Stimulated activated CD4-positive, alpha-beta T cell treated with anti-CD3 and anti-CD28 coated beads, Interleukin-2, amount 100 ng/mL, for 48 hours (primary cell): ENCODE measurements around the gene FN1.

Source experiments
- DNase-seq, 2 donors: peaks; one replicate each; pipeline ENCODE4 v3.0.0-alpha.2; 2020

FN1 gene

GRCh38 chr2:215324811-215325210 is 111.1 kb downstream of the FN1 start:
- DNase-seq = no peak

- DNase-seq = no peak
These were observed 115.2 kb downstream of the FN1 start for GRCh38 chr2:215320679-215321078.

GRCh38 chr2:215320102-215320501 is 115.8 kb downstream of the FN1 start:
- DNase-seq = no peak

- no peak for DNase-seq
These were observed 116.4 kb downstream of the FN1 start for GRCh38 chr2:215319500-215319899.

- no peak for DNase-seq
These were observed 119.5 kb downstream of the FN1 start for GRCh38 chr2:215316336-215316735.

GRCh38 chr2:215315301-215315700 is 120.6 kb downstream of the FN1 start:
- no peak for DNase-seq

GRCh38 chr2:215314896-215315295 is 121.0 kb downstream of the FN1 start:
- DNase-seq = no peak

GRCh38 chr2:215313255-215313613 is 122.6 kb downstream of the FN1 start:
- no peak for DNase-seq

GRCh38 chr2:215311625-215312396 is 124.1 kb downstream of the FN1 start, which contains the start of gene ATIC:
Gene ATIC, plus strand, starts transcription at chr2:215312059. Its CDS starts 84 bp downstream, at chr2:215312143.
- DNase-seq = peak; percentile 82 to 83

GRCh38 chr2:215311259-215311624 is 124.6 kb downstream of the FN1 start:
- peak; percentile 7 to 13 for DNase-seq
